ENCODE results near the gene CARD10.

CARD10 gene

GRCh38 chr22:37519268-37520195, at the start of gene CARD10:
Gene CARD10, minus strand, starts transcription at chr22:37519415. Its CDS starts 215 bp downstream, at chr22:37519200.
- no peak for TF ChIP-seq CTCF (IDR thresholded peaks at IDR 0.05; ENCODE audit: extremely low read depth, insufficient read depth, missing control alignments)
- in situ Hi-C loops (cut with MboI; ENCODE audit: low pct_unique_long_range_greater_than_20kb, low sequenced_read_pairs, unreplicated experiment) = no loop called here
- peak; percentile 65 for DNase-seq (ENCODE audit: low spot score)

- in situ Hi-C loops (cut with MboI; ENCODE audit: low pct_unique_long_range_greater_than_20kb, low sequenced_read_pairs, unreplicated experiment) = no loop called here
- DNase-seq (ENCODE audit: low spot score) = no peak
- no peak for TF ChIP-seq CTCF (IDR thresholded peaks at IDR 0.05; ENCODE audit: extremely low read depth, insufficient read depth, missing control alignments)
Measured at GRCh38 chr22:37568448-37569008, 49.3 kb upstream of the CARD10 start.

GRCh38 chr22:37568012-37568411, 48.8 kb upstream of the CARD10 start:
- in situ Hi-C loops (cut with MboI; ENCODE audit: low pct_unique_long_range_greater_than_20kb, low sequenced_read_pairs, unreplicated experiment) = no loop called here
- no peak for DNase-seq (ENCODE audit: low spot score)
- no peak for TF ChIP-seq CTCF (IDR thresholded peaks at IDR 0.05; ENCODE audit: extremely low read depth, insufficient read depth, missing control alignments)

- peak; percentile 95 for TF ChIP-seq CTCF (IDR thresholded peaks at IDR 0.05; ENCODE audit: extremely low read depth, insufficient read depth, missing control alignments)
- peak; percentile 92 for DNase-seq (ENCODE audit: low spot score)
- in situ Hi-C loops (cut with MboI; ENCODE audit: low pct_unique_long_range_greater_than_20kb, low sequenced_read_pairs, unreplicated experiment) = no loop called here
Measured at GRCh38 chr22:37566903-37567798, 47.9 kb upstream of the CARD10 start.

- in situ Hi-C loops (cut with MboI; ENCODE audit: low pct_unique_long_range_greater_than_20kb, low sequenced_read_pairs, unreplicated experiment) = no loop called here
- DNase-seq (ENCODE audit: low spot score) = peak; percentile 59
Measured at GRCh38 chr22:37566329-37566837, 47.2 kb upstream of the CARD10 start.

More at GRCh38 chr22:37566329-37566837, 47.2 kb upstream of the CARD10 start:
- TF ChIP-seq CTCF (IDR thresholded peaks at IDR 0.05; ENCODE audit: extremely low read depth, insufficient read depth, missing control alignments) = no peak

Data from GM13977 (cell line).